ENCODE results near the gene PRSS21. TPM values are rescaled to one million over a fixed set of nuclear protein-coding genes. Genes with fewer than 3 reads are reported as not detected.

Gene PRSS21, protein sequence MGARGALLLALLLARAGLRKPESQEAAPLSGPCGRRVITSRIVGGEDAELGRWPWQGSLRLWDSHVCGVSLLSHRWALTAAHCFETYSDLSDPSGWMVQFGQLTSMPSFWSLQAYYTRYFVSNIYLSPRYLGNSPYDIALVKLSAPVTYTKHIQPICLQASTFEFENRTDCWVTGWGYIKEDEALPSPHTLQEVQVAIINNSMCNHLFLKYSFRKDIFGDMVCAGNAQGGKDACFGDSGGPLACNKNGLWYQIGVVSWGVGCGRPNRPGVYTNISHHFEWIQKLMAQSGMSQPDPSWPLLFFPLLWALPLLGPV
- total RNA-seq = 10 to 100 TPM; 11.3 to 12.5 TPM

DNA sequence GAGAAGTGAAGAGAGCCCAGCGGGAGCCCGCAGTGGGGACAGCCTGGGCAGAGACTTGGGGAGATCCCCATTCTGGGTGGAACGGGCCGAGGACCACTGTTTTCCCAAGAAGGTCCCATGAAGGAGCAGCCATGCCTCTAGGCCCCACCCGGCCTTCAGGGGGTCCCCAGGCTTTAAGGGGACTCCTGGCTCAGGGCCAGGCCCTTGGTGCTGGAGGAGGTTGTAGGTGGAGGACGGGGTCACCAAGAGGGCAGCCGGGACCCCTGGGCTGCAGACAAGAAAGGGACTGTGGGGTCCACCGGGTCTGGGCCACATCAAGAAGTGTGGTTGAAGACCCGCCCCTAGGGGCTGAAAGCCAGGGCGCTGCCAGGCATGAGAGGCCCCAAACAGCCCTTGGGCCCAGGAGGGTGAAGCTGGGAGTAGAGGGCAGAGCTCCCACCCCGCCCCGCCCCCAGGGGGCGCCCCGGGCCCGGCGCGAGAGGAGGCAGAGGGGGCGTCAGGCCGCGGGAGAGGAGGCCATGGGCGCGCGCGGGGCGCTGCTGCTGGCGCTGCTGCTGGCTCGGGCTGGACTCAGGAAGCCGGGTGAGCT is at the start of gene PRSS21:
Gene PRSS21 (plus strand): TSS at position 487 of the 589 bp plus-strand sequence. CDS start 32 bp downstream, at position 519.
- POLR2A ChIA-PET = interaction anchor here (1.2 kb wide), 1 partner anchor 17 kb away, joined by 3 read pairs; no protein-coding TSS in a partner anchor
- H3K9me3 Mint-ChIP-seq = no peaks in the 10 kb centered on the region
- ATAC-seq = peak; percentile 79

DNA sequence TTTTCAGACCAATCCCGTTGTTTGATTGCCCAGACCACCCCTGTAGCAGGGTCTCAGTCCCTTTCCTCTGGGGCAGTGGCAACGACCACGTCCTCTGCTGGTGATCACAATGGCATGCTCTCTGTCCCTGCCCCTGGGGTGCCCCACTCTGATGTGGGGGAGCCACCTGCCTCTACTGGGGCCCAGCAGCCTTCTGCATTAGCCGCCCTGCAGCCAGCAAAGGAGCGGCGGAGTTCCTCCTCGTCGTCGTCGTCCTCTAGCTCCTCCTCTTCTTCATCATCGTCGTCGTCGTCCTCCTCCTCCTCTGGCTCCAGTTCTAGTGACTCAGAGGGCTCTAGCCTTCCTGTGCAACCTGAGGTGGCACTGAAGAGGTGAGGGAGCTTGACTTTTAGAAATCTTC is 49.1 kb upstream of the PRSS21 start:
- no peaks in the 10 kb centered on the region for H3K27me3 Mint-ChIP-seq
- intact Hi-C loops (cut with micrococcal nuclease) = no loop called here
- TF ChIP-seq, protein P1, sequence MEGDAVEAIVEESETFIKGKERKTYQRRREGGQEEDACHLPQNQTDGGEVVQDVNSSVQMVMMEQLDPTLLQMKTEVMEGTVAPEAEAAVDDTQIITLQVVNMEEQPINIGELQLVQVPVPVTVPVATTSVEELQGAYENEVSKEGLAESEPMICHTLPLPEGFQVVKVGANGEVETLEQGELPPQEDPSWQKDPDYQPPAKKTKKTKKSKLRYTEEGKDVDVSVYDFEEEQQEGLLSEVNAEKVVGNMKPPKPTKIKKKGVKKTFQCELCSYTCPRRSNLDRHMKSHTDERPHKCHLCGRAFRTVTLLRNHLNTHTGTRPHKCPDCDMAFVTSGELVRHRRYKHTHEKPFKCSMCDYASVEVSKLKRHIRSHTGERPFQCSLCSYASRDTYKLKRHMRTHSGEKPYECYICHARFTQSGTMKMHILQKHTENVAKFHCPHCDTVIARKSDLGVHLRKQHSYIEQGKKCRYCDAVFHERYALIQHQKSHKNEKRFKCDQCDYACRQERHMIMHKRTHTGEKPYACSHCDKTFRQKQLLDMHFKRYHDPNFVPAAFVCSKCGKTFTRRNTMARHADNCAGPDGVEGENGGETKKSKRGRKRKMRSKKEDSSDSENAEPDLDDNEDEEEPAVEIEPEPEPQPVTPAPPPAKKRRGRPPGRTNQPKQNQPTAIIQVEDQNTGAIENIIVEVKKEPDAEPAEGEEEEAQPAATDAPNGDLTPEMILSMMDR (IDR thresholded peaks at IDR 0.05) = no peak
- ATAC-seq (no peak), DNase-seq (no peak)
- ChIA-PET CTCF (no interaction called here), POLR2A (interaction anchor here (1.0 to 4.5 kb wide), 6 partner anchors 8 to 803 kb away, joined by 3 to 45 read pairs (median 8); partner anchors contain the start of genes ELOB, RPS2 and SRRM2)
- peak overlapping the region; percentile 23 for H3K27ac Mint-ChIP-seq
- H3K36me3 Mint-ChIP-seq (ENCODE audit: low read depth) = peaks cover 77% of the 10 kb centered on the region
- no peak overlapping the region for H3K4me3 Mint-ChIP-seq
- H3K9me3 Mint-ChIP-seq = no peaks in the 10 kb centered on the region
- peaks cover 7% of the 10 kb centered on the region for H3K4me1 Mint-ChIP-seq (ENCODE audit: low read depth)

More for the DNA sequence above, at the start of gene PRSS21:
- DNase-seq = peak; percentile 51
- Mint-ChIP-seq H3K27me3 (peaks cover 1% of the 10 kb centered on the region), H3K36me3 (ENCODE audit: low read depth) (no peaks in the 10 kb centered on the region), H3K27ac (no peak within 1 kb of the TSS), H3K4me1 (ENCODE audit: low read depth) (no peaks in the 10 kb centered on the region), H3K4me3 (peak within 1 kb of the TSS; percentile 49)
- CTCF ChIA-PET = interaction anchor here (1.0 kb wide), 1 partner anchor 51 kb away, joined by 4 read pairs; no protein-coding TSS in a partner anchor
- intact Hi-C loops (cut with micrococcal nuclease) = no loop called here
- TF ChIP-seq, protein P1 (IDR thresholded peaks at IDR 0.05) = peak; percentile 54

DNA sequence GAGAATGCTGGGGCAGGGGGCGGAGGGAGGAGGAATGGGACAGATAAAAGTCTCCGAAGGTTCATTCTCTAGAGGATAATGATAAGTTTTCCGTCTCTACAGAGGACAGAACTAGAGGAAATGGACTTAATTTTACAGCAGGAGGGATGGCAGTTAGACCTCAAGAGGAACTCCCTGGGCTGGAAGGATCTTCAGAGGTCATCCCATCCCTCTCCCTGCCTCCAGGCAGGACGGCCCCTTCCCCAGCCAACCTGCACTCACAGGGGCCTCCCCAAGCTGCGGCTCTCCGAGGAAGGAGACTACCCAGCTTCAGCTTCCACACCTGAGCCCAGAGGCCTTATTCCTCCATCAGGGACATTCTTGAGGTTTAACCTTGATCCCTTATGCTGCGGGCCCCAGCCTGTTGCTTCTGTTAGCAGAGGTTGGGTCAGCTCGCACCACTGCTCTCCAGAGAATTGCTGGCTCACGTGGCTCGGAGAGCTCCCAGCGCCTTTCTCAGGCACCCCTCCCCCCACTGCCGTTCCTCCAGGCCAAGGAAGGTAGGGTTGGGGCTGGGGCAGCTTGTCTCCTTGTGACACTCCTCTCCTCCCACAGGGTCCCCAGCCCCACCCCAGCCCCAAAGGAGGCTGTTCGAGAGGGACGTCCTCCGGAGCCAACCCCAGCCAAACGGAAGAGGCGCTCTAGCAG is 48.5 kb upstream of the PRSS21 start:
- no peaks in the 10 kb centered on the region for H3K27me3 Mint-ChIP-seq
- peaks cover 7% of the 10 kb centered on the region for H3K4me1 Mint-ChIP-seq (ENCODE audit: low read depth)
- no peaks in the 10 kb centered on the region for H3K9me3 Mint-ChIP-seq
- no peak overlapping the region for H3K27ac Mint-ChIP-seq
- H3K36me3 Mint-ChIP-seq (ENCODE audit: low read depth) = peaks cover 71% of the 10 kb centered on the region
- H3K4me3 Mint-ChIP-seq = no peak overlapping the region
- no peak for DNase-seq
- TF ChIP-seq, protein P1 (IDR thresholded peaks at IDR 0.05) = no peak
- ATAC-seq = no peak
- POLR2A ChIA-PET = interaction anchor here (0.8 to 4.5 kb wide), 4 partner anchors 10 to 804 kb away, joined by 3 to 45 read pairs (median 20); partner anchors contain the start of genes RPS2 and SRRM2
- CTCF ChIA-PET = no interaction called here
- intact Hi-C loops (cut with micrococcal nuclease) = no loop called here

DNA sequence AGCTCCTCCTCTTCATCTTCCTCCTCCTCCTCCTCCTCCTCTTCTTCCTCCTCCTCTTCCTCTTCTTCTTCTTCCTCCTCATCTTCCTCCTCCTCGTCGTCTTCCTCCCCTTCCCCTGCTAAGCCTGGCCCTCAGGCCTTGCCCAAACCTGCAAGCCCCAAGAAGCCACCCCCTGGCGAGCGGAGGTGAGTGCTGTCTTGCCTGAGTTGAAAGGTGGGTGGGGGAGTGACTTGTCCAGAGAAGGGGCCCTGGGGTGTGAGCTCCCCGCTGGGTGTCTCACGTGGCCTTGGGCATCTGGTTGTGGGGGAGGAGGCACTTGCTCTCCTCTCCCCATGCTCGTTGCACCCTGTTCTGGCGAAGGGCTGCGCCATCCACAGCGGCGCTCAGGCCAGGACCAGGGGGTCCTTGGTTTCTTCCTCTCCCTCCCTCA is 47.9 kb upstream of the PRSS21 start:
- CTCF ChIA-PET = no interaction called here
- H3K36me3 Mint-ChIP-seq (ENCODE audit: low read depth) = peaks cover 65% of the 10 kb centered on the region
- POLR2A ChIA-PET = interaction anchor here (0.8 to 4.5 kb wide), 3 partner anchors 11 to 17 kb away, joined by 3 to 45 read pairs (median 36); partner anchors contain the start of gene SRRM2
- peaks cover 7% of the 10 kb centered on the region for H3K4me1 Mint-ChIP-seq (ENCODE audit: low read depth)
- ATAC-seq (no peak), DNase-seq (no peak)
- H3K27me3 Mint-ChIP-seq = no peaks in the 10 kb centered on the region
- no peak overlapping the region for H3K4me3 Mint-ChIP-seq
- peak overlapping the region; percentile 10 for H3K27ac Mint-ChIP-seq
- intact Hi-C loops (cut with micrococcal nuclease) = no loop called here
- H3K9me3 Mint-ChIP-seq = no peaks in the 10 kb centered on the region
- TF ChIP-seq, protein P1 (IDR thresholded peaks at IDR 0.05) = no peak

All from activated CD8-positive, alpha-beta T cell treated with anti-CD3 and anti-CD28 coated beads for 36 hours (primary cell).